ENCODE results near the gene NCAPG2.
"Not testable (repeated sequence)": the region's sequence is repeated elsewhere in the genome, so short reads cannot be mapped to it uniquely, and the experiment has no call there.

The NCAPG2 gene

GRCh38 chr7:158705234-158705850 is 738 bp upstream of the NCAPG2 start:
- no peak for DNase-seq (ENCODE audit: low read depth)

- not testable (repeated sequence) for DNase-seq (ENCODE audit: low read depth)
Observed at GRCh38 chr7:158703679-158704523, 703 bp downstream of the NCAPG2 start.

GRCh38 chr7:158702944-158703343 is 1.7 kb downstream of the NCAPG2 start:
- no peak for DNase-seq (ENCODE audit: low read depth)

- DNase-seq (ENCODE audit: low read depth), result no peak
Observed at GRCh38 chr7:158702196-158702595, 2.4 kb downstream of the NCAPG2 start.

- no peak for DNase-seq (ENCODE audit: low read depth)
Observed at GRCh38 chr7:158700008-158700407, 4.6 kb downstream of the NCAPG2 start.

GRCh38 chr7:158699341-158699740 is 5.3 kb downstream of the NCAPG2 start:
- no peak for DNase-seq (ENCODE audit: low read depth)

- DNase-seq (ENCODE audit: low read depth), result no peak
Observed at GRCh38 chr7:158698657-158699195, 5.9 kb downstream of the NCAPG2 start.

GRCh38 chr7:158697597-158697996 is 7.0 kb downstream of the NCAPG2 start:
- not testable (repeated sequence) for DNase-seq (ENCODE audit: low read depth)

GRCh38 chr7:158695726-158696452 is 8.7 kb downstream of the NCAPG2 start:
- no peak for DNase-seq (ENCODE audit: low read depth)

- no peak for DNase-seq (ENCODE audit: low read depth)
Observed at GRCh38 chr7:158695056-158695455, 9.5 kb downstream of the NCAPG2 start.

GRCh38 chr7:158694650-158695049 is 10.0 kb downstream of the NCAPG2 start:
- no peak for DNase-seq (ENCODE audit: low read depth)

GRCh38 chr7:158689488-158689887 is 15.1 kb downstream of the NCAPG2 start:
- no peak for DNase-seq (ENCODE audit: low read depth)

- DNase-seq (ENCODE audit: low read depth), result no peak
Observed at GRCh38 chr7:158687406-158687805, 17.2 kb downstream of the NCAPG2 start.

GRCh38 chr7:158685693-158686092 is 18.9 kb downstream of the NCAPG2 start:
- DNase-seq (ENCODE audit: low read depth), result peak; percentile 51

- DNase-seq (ENCODE audit: low read depth), result no peak
Observed at GRCh38 chr7:158684329-158684728, 20.3 kb downstream of the NCAPG2 start.

GRCh38 chr7:158683541-158683940 is 21.1 kb downstream of the NCAPG2 start:
- no peak for DNase-seq (ENCODE audit: low read depth)

- DNase-seq (ENCODE audit: low read depth), result no peak
Observed at GRCh38 chr7:158682456-158682855, 22.1 kb downstream of the NCAPG2 start.

GRCh38 chr7:158680754-158681153 is 23.9 kb downstream of the NCAPG2 start:
- DNase-seq (ENCODE audit: low read depth), result no peak

GRCh38 chr7:158676906-158677305 is 27.7 kb downstream of the NCAPG2 start:
- no peak for DNase-seq (ENCODE audit: low read depth)

- DNase-seq (ENCODE audit: low read depth), result no peak
Observed at GRCh38 chr7:158676171-158676840, 28.3 kb downstream of the NCAPG2 start.

- DNase-seq (ENCODE audit: low read depth), result no peak
Observed at GRCh38 chr7:158672975-158673374, 31.6 kb downstream of the NCAPG2 start.

- not testable (repeated sequence) for DNase-seq (ENCODE audit: low read depth)
Observed at GRCh38 chr7:158668086-158668485, 36.5 kb downstream of the NCAPG2 start.
